GM12872 (cell line): ENCODE measurements around the gene PLCXD1.

ENCODE experiments used
- CTCF ChIP-seq: IDR thresholded peaks from 3 replicates; pipeline ENCODE4 v1.5.1; 2011; ENCODE audit warnings: low read depth, mild to moderate bottlenecking, low read length, moderate library complexity; ENCODE audit not compliant: insufficient read depth

The PLCXD1 gene

GRCh38 chrX:276581-277201, 4.5 kb upstream of the PLCXD1 start:
- no peak for TF ChIP-seq CTCF

GRCh38 chrX:283115-283845, 2.1 kb downstream of the PLCXD1 start:
- no peak for TF ChIP-seq CTCF

GRCh38 chrX:285076-285677, 4.0 kb downstream of the PLCXD1 start:
- TF ChIP-seq CTCF, result no peak

- TF ChIP-seq CTCF, result no peak
These were observed 6.5 kb downstream of the PLCXD1 start for GRCh38 chrX:287670-288069.

GRCh38 chrX:288561-288991, 7.4 kb downstream of the PLCXD1 start:
- no peak for TF ChIP-seq CTCF

GRCh38 chrX:290476-291166, 9.4 kb downstream of the PLCXD1 start:
- TF ChIP-seq CTCF, result no peak

GRCh38 chrX:291411-291901, 10.3 kb downstream of the PLCXD1 start:
- TF ChIP-seq CTCF, result no peak
